Esophagus (tissue), 2 donors: Measurements from ENCODE around the gene HRH4. TPM values are rescaled to one million over a fixed set of nuclear protein-coding genes. Genes with fewer than 3 reads are reported as not detected.

Experiments used
- H3K27ac ChIP-seq, 2 donors: one replicate each; pipeline ENCODE4 v1.5.1; 2013; ENCODE audit warnings: low read depth in 2 of 2, mild to moderate bottlenecking in 2 of 2, inconsistent platforms in 1 of 2, low read length in 1 of 2, moderate library complexity in 1 of 2
- H3K27me3 ChIP-seq, 2 donors: one replicate each; pipeline ENCODE4 v1.6.1; 2013; ENCODE audit warnings: low read length in 2 of 2, control low read depth in 1 of 2, mild to moderate bottlenecking in 1 of 2; ENCODE audit not compliant: insufficient read depth in 2 of 2, control insufficient read depth in 1 of 2
- H3K36me3 ChIP-seq, 2 donors: one replicate each; pipeline ENCODE4 v1.6.1; 2013; ENCODE audit warnings: low read length in 1 of 2; ENCODE audit not compliant: control insufficient read depth in 2 of 2, insufficient read depth in 2 of 2
- H3K4me1 ChIP-seq, 2 donors: one replicate each; pipeline ENCODE4 v1.6.1; 2013; ENCODE audit warnings: low read length in 1 of 2; ENCODE audit not compliant: control insufficient read depth in 2 of 2, insufficient read depth in 2 of 2
- H3K4me3 ChIP-seq, 2 donors: one replicate each; pipeline ENCODE4 v1.5.1; 2013; ENCODE audit warnings: low read length in 2 of 2, mild to moderate bottlenecking in 2 of 2, low read depth in 1 of 2, moderate library complexity in 1 of 2
- H3K9me3 ChIP-seq, 2 donors: one replicate each; pipeline ENCODE4 v1.6.1; 2013; ENCODE audit warnings: mild to moderate bottlenecking in 2 of 2, low read depth in 1 of 2, low read length in 1 of 2, moderate library complexity in 1 of 2; ENCODE audit not compliant: control insufficient read depth in 2 of 2, insufficient read depth in 1 of 2
- WGBS, 2 donors: extraction: QIAGEN DNeasy Blood & Tissue Kit; methylation state at CpG; one replicate each; pipeline ENCODE4 v1.1.7; 2013; 5-methylcytosine and 5-hydroxymethylcytosine counted together
- polyA plus RNA-seq, 2 donors: library from polyadenylated mRNA; stranded (reverse); fragments of 200-250 nt; gene quantifications; one replicate each; pipeline ENCODE4 v1.2.3, GENCODE V29; 2013
- donor health status: healthy with polysubstance abuse.
- donor health status: Bipolar disorder and iron deficiency.

HRH4 gene
- polyA plus RNA-seq, 2 donors: 0.01 TPM; not detected in 1

GRCh38 chr18:24517554-24517953 lies 57.1 kb downstream of the HRH4 start:
- no peak overlapping the region for H3K27ac ChIP-seq
- 92% methylated on average over 8 of the region's 8 CpGs for WGBS, 2 donors

DNA sequence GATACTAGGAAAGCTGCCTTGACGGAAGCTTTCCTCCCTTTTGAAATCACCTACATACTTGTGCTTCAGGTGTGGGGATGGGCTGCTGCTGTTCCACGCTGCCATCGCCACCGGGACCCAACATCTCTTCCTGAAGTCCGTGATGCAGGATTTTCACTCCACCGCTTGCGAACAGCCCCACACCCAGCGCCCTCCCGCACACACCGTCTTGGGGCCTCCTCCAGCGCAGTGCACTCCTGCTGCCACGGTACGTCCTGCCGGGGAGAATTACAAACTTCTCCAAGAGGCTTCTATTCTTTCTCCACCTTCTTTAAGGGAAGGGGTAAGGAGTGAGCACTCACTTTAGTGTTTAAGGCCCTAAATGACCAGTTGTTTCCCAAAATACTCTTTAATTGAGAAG lies 58.2 kb downstream of the HRH4 start:
- no peaks in the 10 kb centered on the region for H3K36me3 ChIP-seq
- WGBS, 2 donors: 83 to 89% methylated on average over 14 of the region's 14 CpGs
- no peaks in the 10 kb centered on the region for H3K27me3 ChIP-seq
- no peaks in the 10 kb centered on the region for H3K9me3 ChIP-seq
- H3K4me1 ChIP-seq: no peaks in the 10 kb centered on the region
- H3K27ac ChIP-seq: no peak overlapping the region
- H3K4me3 ChIP-seq: no peak overlapping the region

More at GRCh38 chr18:24517554-24517953, 57.1 kb downstream of the HRH4 start:
- no peak overlapping the region for H3K4me3 ChIP-seq
- no peaks in the 10 kb centered on the region for H3K9me3 ChIP-seq
- no peaks in the 10 kb centered on the region for H3K4me1 ChIP-seq
- H3K36me3 ChIP-seq: no peaks in the 10 kb centered on the region
- no peaks in the 10 kb centered on the region for H3K27me3 ChIP-seq

Other genes starting within 250 kb of the HRH4 start
- gene OSBPL1A, start 62.8 kb upstream of the HRH4 start, polyA plus RNA-seq: 10 to 100 TPM; 10.8 to 11.6 TPM
- gene IMPACT, start 34.0 kb upstream of the HRH4 start, polyA plus RNA-seq: 1 to 10 TPM; 6.3 to 8.1 TPM